Esophagus squamous epithelium (tissue), 5 donors: ENCODE data around the gene TMTC2. TPM values are rescaled to one million over a fixed set of nuclear protein-coding genes. Genes with fewer than 3 reads are reported as not detected.
A peak's percentile ranks its signal among the peaks of the same experiment; 100 is the strongest.

Source experiments
- DNase-seq: peaks from one replicate; lab custom pipeline; 2025; lab: John Stamatoyannopoulos, UW
- H3K27ac ChIP-seq, 4 donors: fragments of 200-600 bp; sonication (generic); one replicate each; pipeline ENCODE4 v1.5.1; 2016 to 2019; ENCODE audit warnings: mild to moderate bottlenecking in 1 of 4
- H3K27me3 ChIP-seq, 4 donors: fragments of 200-600 bp; sonication (generic); 1 replicate in 3 of 4; 2 replicates in 1 of 4; pipeline versions ENCODE4 v1.5.1 to v1.6.0; 2017 to 2021; ENCODE audit warnings: antibody characterized with exemption in 1 of 4
- H3K36me3 ChIP-seq, 3 donors: fragments of 200-600 bp; sonication (generic); one replicate each; pipeline ENCODE4 v1.5.1; 2016 to 2019
- H3K4me1 ChIP-seq, 3 donors: fragments of 200-600 bp; sonication (generic); one replicate each; pipeline ENCODE4 v1.5.1; 2017 to 2019
- H3K4me3 ChIP-seq, 4 donors: fragments of 200-600 bp; sonication (generic); 1 replicate in 3 of 4; 2 replicates in 1 of 4; pipeline ENCODE4 v1.5.1; 2016 to 2019; ENCODE audit warnings: mild to moderate bottlenecking in 2 of 4, moderate library complexity in 1 of 4
- H3K9me3 ChIP-seq, 3 donors: fragments of 200-600 bp; sonication (generic); one replicate each; pipeline ENCODE4 v1.5.1; 2016 to 2019
- POLR2A ChIP-seq, 4 donors: fragments of 450-650 bp; IDR thresholded peaks; one replicate each; pipeline ENCODE4 v1.6.1; 2017; ENCODE audit warnings: antibody characterized with exemption in 4 of 4, mild to moderate bottlenecking in 4 of 4, moderate library complexity in 3 of 4
- WGBS, 2 donors: methylation state at CpG; one replicate each; pipeline ENCODE4 v1.1.5; 2018; 5-methylcytosine and 5-hydroxymethylcytosine counted together
- intact Hi-C: fragments of 100-400 bp; cut with DNase I; formaldehyde crosslinking; loops from one replicate; pipeline ENCODE4 v1.15.0; 2022
- total RNA-seq, 4 donors: library from RNA; depleted of rRNA; stranded (reverse); fragments of >200 nt; gene quantifications; one replicate each; pipeline ENCODE4 v1.1.0, GENCODE V29; 2016
- TF ChIP-seq, protein P1 (sequence below), 6 experiments: fragments of 450-650 bp in 4 of 6; fragments of 200-600 bp in 2 of 6; sonication (generic) in 2 of 6; IDR thresholded peaks; one replicate each; pipeline ENCODE4 v1.5.1; 2016 to 2019; ENCODE audit warnings: antibody characterized with exemption in 6 of 6, mild to moderate bottlenecking in 4 of 6, moderate library complexity in 4 of 6
- donor health status: DM: yes; HTN: yes; CAD: no.

Gene TMTC2
- total RNA-seq, 4 donors from 2014 or later: 18.3 to 27.0 (median 21.8) TPM

DNA sequence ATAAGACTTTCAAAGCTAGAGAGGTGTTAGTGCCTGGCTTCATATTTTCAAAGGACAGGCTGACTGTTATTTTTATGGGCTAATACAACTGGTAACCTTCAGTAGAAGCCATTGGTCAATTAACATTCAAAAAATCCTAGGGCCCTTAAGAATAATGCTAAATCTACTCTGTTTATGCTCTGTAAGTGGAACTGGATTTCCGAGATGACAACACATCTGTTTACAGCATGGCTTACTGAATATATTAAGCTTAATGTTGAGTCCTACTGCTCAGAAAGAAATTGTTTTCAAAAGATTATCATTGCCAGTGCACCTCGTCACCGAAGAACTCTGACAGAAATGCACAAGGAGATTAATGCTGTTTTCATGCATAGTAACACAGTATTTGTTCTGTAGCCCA is 239.9 kb downstream of the TMTC2 start:
- TF ChIP-seq, protein P1, sequence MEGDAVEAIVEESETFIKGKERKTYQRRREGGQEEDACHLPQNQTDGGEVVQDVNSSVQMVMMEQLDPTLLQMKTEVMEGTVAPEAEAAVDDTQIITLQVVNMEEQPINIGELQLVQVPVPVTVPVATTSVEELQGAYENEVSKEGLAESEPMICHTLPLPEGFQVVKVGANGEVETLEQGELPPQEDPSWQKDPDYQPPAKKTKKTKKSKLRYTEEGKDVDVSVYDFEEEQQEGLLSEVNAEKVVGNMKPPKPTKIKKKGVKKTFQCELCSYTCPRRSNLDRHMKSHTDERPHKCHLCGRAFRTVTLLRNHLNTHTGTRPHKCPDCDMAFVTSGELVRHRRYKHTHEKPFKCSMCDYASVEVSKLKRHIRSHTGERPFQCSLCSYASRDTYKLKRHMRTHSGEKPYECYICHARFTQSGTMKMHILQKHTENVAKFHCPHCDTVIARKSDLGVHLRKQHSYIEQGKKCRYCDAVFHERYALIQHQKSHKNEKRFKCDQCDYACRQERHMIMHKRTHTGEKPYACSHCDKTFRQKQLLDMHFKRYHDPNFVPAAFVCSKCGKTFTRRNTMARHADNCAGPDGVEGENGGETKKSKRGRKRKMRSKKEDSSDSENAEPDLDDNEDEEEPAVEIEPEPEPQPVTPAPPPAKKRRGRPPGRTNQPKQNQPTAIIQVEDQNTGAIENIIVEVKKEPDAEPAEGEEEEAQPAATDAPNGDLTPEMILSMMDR (IDR thresholded peaks at IDR 0.05): no peak
- TF ChIP-seq POLR2A (IDR thresholded peaks at IDR 0.05): no peak
- Histone ChIP-seq H3K27ac (no peak overlapping the region), H3K9me3 (no peaks in the 10 kb centered on the region), H3K4me3 (no peak overlapping the region), H3K36me3 (no peaks in the 10 kb centered on the region), H3K4me1 (peaks cover 0 to 13% (median 0%) of the 10 kb centered on the region in 3 donors), H3K27me3 (no peaks in the 10 kb centered on the region)
- 86 to 87% methylated on average over 3 of the region's 3 CpGs for WGBS, 2 donors
- no peak for DNase-seq
- intact Hi-C loops: no loop called here

DNA sequence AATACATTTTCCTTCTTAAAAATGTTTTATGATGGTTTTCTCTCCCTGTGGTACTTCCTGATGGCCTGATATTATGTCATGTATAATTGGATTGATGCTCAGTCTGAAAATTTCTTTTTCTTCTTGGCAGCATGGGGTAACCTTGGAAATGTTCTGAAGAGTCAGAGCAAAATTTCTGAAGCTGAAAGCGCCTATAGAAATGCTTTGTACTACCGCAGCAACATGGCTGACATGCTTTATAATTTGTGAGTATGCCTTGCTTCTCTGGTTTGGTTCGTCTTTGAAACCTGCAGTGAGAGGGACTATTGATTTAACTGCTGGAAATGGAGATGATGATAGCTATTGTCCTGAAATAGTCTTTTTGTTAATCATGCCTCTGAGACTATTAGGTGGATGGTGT is 243.6 kb downstream of the TMTC2 start:
- TF ChIP-seq, protein P1 (IDR thresholded peaks at IDR 0.05): no peak
- no peak for TF ChIP-seq POLR2A (IDR thresholded peaks at IDR 0.05)
- intact Hi-C loops: no loop called here
- no peaks in the 10 kb centered on the region for H3K9me3 ChIP-seq
- H3K36me3 ChIP-seq: peaks cover 0 to 3% (median 0%) of the 10 kb centered on the region in 3 donors
- H3K27ac ChIP-seq: peak overlapping the region in 1 of 4 donors; percentile 66
- H3K4me1 ChIP-seq: peaks cover 0 to 24% (median 0%) of the 10 kb centered on the region in 3 donors
- no peak overlapping the region for H3K4me3 ChIP-seq
- no peak for DNase-seq
- 90 to 93% methylated on average over 3 of the region's 3 CpGs for WGBS, 2 donors
- no peaks in the 10 kb centered on the region for H3K27me3 ChIP-seq

DNA sequence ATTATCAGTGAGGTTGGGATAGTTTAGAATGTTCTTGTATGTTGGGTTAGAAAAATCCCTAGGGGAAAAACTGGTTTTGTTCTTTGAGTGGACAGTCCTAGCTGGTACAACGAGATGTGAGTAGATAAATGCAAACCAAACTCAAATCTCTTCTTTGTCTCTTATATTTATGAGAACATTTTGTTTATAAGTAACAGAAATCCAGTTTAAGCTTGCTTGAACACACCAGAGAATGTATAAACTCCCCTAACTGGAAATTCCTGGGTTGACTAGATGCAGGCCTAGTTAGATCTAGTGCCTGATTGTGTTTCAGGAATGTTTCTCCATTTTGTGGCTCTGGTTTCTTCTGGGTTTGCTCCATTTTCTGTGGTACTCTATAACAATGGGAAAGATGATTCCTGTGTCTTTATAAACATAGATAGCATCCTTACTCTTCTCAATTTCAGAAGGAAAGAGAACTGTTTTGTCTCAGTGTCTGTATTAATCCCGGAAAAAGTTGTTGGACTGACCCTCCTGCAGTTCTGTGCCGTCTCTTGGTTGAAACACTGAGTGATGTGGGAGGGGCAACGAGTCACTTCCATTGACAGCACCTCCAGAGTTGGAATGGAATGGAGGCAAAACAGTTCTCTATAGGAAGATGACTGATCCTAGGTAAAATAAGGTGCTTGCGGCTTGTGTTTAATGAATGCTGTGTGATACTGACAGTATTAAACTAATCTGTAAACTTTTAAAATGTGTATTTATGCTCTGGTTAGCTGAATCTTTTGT is 244.8 kb downstream of the TMTC2 start:
- Histone ChIP-seq H3K27ac (peak overlapping the region in 3 of 4 donors; percentile 43 to 71 (median 66)), H3K27me3 (no peaks in the 10 kb centered on the region), H3K9me3 (no peaks in the 10 kb centered on the region), H3K36me3 (peaks cover 0 to 3% (median 0%) of the 10 kb centered on the region in 3 donors), H3K4me1 (peaks cover 0 to 24% (median 0%) of the 10 kb centered on the region in 3 donors), H3K4me3 (no peak overlapping the region)
- intact Hi-C loops: no loop called here
- 53 to 78% methylated on average over 3 to 5 of the region's 5 CpGs for WGBS, 2 donors
- TF ChIP-seq, protein P1 (IDR thresholded peaks at IDR 0.05): no peak
- TF ChIP-seq POLR2A (IDR thresholded peaks at IDR 0.05): no peak
- DNase-seq: no peak

DNA sequence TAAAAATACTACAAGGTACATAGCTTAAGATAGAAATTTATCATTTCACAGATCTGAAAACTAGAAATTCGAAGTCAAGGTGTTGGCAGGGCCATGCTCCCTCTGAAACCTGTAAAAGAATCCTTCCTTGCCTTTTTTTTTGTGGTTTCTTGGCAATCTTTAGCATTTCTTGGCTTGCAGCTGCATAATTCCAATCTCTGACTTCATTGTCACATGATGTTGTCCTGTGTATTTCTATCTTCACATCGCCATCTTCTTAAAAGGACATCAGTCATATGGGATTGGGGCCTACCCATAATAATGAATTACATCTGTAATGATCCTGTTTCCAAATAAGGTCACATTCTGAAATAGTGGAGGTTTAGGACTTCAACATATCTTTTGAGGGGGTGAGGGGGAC is 250.4 kb downstream of the TMTC2 start:
- Histone ChIP-seq H3K27ac (no peak overlapping the region), H3K9me3 (no peaks in the 10 kb centered on the region), H3K36me3 (peaks cover 0 to 3% (median 0%) of the 10 kb centered on the region in 3 donors), H3K4me1 (peaks cover 0 to 5% (median 0%) of the 10 kb centered on the region in 3 donors), H3K27me3 (no peaks in the 10 kb centered on the region), H3K4me3 (no peak overlapping the region)
- intact Hi-C loops: no loop called here
- TF ChIP-seq, protein P1 (IDR thresholded peaks at IDR 0.05): no peak
- no peak for TF ChIP-seq POLR2A (IDR thresholded peaks at IDR 0.05)
- 32 to 33% methylated on average over 2 of the region's 2 CpGs for WGBS, 2 donors
- DNase-seq: no peak

DNA sequence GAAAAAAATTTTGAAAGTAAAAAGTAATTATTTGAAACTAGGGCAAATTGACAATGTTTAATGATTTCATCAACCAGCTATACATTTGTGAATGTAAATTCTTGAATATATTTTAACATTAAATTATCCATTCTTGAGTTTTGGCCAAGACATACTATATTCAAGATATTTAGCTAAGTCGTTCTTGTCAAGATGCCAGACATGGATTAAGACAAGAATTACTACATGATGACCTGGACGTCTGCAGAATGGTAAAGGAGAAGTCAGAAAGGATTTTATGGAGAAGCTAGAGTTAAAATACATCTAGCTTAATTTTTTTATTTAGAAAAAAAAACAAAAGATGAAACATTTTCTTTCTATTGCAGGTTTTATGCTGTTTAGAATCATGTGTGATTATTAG is 255.8 kb downstream of the TMTC2 start:
- TF ChIP-seq, protein P1 (IDR thresholded peaks at IDR 0.05): no peak
- no peak for TF ChIP-seq POLR2A (IDR thresholded peaks at IDR 0.05)
- intact Hi-C loops: no loop called here
- Histone ChIP-seq H3K27me3 (no peaks in the 10 kb centered on the region), H3K36me3 (no peaks in the 10 kb centered on the region), H3K4me3 (no peak overlapping the region), H3K9me3 (no peaks in the 10 kb centered on the region), H3K4me1 (peaks cover 0 to 12% (median 0%) of the 10 kb centered on the region in 3 donors), H3K27ac (no peak overlapping the region)
- no peak for DNase-seq
- 19 to 38% methylated on average over 2 of the region's 2 CpGs for WGBS, 2 donors
